Tibial nerve (tissue), 4 donors: Measurements from ENCODE around the gene RARB.

ENCODE experiments used
- EP300 ChIP-seq, 2 donors: sonication (generic); formaldehyde crosslinking; IDR thresholded peaks; one replicate each; pipeline ENCODE4 v1.6.1; 2017; ENCODE audit warnings: antibody characterized with exemption in 2 of 2, mild to moderate bottlenecking in 1 of 2
- POLR2A ChIP-seq, 2 donors: fragments of 450-650 bp; IDR thresholded peaks; one replicate each; pipeline ENCODE4 v1.6.1; 2017; ENCODE audit warnings: antibody characterized with exemption in 2 of 2, mild to moderate bottlenecking in 2 of 2, moderate library complexity in 2 of 2
- TF ChIP-seq, protein P1 (sequence below), 5 experiments: fragments of 200-600 bp in 3 of 5; fragments of 450-650 bp in 2 of 5; sonication (generic) in 3 of 5; IDR thresholded peaks; one replicate each; pipeline ENCODE4 v1.5.1; 2016 to 2019; ENCODE audit warnings: antibody characterized with exemption in 5 of 5, mild to moderate bottlenecking in 3 of 5, moderate library complexity in 2 of 5

DNA sequence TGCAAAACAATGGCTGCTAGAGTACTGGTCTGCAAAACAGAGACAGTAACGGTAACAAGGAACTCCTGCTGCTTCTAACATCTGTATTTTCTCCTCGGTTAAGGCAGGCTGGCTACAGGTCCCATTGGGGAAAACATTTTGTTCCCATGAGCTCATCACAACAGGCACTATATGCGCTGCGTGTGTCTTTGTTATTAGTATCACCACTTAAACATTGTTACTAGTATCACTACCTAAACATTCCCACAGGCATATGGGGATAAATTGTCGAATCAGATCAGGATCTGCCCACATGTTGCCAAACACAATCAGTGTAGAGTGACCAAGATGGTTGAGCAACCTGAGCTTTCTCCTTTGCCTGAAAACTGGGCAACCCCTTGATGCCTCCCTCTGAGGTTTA, 159.5 kb downstream of the RARB start:
- TF ChIP-seq, protein P1, sequence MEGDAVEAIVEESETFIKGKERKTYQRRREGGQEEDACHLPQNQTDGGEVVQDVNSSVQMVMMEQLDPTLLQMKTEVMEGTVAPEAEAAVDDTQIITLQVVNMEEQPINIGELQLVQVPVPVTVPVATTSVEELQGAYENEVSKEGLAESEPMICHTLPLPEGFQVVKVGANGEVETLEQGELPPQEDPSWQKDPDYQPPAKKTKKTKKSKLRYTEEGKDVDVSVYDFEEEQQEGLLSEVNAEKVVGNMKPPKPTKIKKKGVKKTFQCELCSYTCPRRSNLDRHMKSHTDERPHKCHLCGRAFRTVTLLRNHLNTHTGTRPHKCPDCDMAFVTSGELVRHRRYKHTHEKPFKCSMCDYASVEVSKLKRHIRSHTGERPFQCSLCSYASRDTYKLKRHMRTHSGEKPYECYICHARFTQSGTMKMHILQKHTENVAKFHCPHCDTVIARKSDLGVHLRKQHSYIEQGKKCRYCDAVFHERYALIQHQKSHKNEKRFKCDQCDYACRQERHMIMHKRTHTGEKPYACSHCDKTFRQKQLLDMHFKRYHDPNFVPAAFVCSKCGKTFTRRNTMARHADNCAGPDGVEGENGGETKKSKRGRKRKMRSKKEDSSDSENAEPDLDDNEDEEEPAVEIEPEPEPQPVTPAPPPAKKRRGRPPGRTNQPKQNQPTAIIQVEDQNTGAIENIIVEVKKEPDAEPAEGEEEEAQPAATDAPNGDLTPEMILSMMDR (IDR thresholded peaks at IDR 0.05) = no peak
- TF ChIP-seq POLR2A (IDR thresholded peaks at IDR 0.05) (no peak), EP300 (IDR thresholded peaks at IDR 0.05) (no peak)
